GM12878 (cell line): ENCODE results near the gene GSTM2. TPM values are rescaled to one million over a fixed set of nuclear protein-coding genes. Genes with fewer than 3 reads are reported as not detected.

Experiments
- ATAC-seq: fragments of 200-7000 bp; cut with Tn5 transposase; 3 replicates; pipeline ENCODE4 v1.9.1; 2020; ENCODE audit warnings: mild to moderate bottlenecking, moderate library complexity
- BruUV-seq: library from RNA; stranded (reverse); fragments of 400-500 nt; replicated peaks from 2 replicates; lab custom pipeline; 2021; lab: Mats Ljungman, UMichigan
- CTCF ChIA-PET: fragments of 300-600 bp; sonication (Branson Sonifier 250); formaldehyde crosslinking; extraction: SDS; loops from one replicate; lab custom pipeline; 2021; ENCODE audit warnings: inconsistent platforms; lab: Yijun Ruan, JAX
- POLR2A ChIA-PET: fragments of 350-600 bp; formaldehyde crosslinking; extraction: SDS; loops from one replicate; lab custom pipeline; 2021; ENCODE audit warnings: inconsistent platforms; lab: Charles Lee
- RAD21 ChIA-PET: fragments of 300-600 bp; sonication (Branson Sonifier 250); formaldehyde crosslinking; loops from one replicate; lab custom pipeline; 2023; ENCODE audit warnings: antibody characterized with exemption; ENCODE audit not compliant: unreplicated experiment; lab: Charles Lee
- SMC1A ChIA-PET: fragments of 300-600 bp; sonication (Branson Sonifier 250); formaldehyde crosslinking; loops from one replicate; lab custom pipeline; 2023; ENCODE audit not compliant: unreplicated experiment, uncharacterized antibody; lab: Charles Lee
- DNase-seq: peaks from one replicate; pipeline ENCODE4 v3.0.0-alpha.2; 2011; ENCODE audit warnings: low read depth, low spot score
- FAIRE-seq: peaks from 3 replicates; lab custom pipeline; 2011; peaks lifted over from hg19 to GRCh38; lab: Jason Lieb, UNC
- H2AFZ ChIP-seq: 2 replicates; pipeline ENCODE4 v1.6.0; 2011; ENCODE audit warnings: low read depth, low read length, control low read depth; ENCODE audit not compliant: control insufficient read depth
- H3K27ac ChIP-seq: 2 replicates; pipeline ENCODE4 v1.5.1; 2011; ENCODE audit warnings: control low read depth; ENCODE audit not compliant: control insufficient read depth, insufficient read depth
- H3K27me3 ChIP-seq, 2 experiments: replicated peaks in 1 of 2; 2 replicates each; pipeline versions ENCODE4 v1.6.0 to v1.6.1; 2011; ENCODE audit warnings: low read length in 1 of 2; ENCODE audit not compliant: control insufficient read depth in 2 of 2, insufficient read depth in 2 of 2
- H3K36me3 ChIP-seq, 2 experiments: 2 replicates each; pipeline ENCODE4 v1.5.1; 2011; ENCODE audit warnings: low read length in 1 of 2; ENCODE audit not compliant: control insufficient read depth in 2 of 2, insufficient read depth in 2 of 2
- H3K4me1 ChIP-seq: 2 replicates; pipeline ENCODE4 v1.6.1; 2011; ENCODE audit warnings: mild to moderate bottlenecking, low read length, moderate library complexity, mixed read lengths; ENCODE audit not compliant: control insufficient read depth, insufficient read depth
- H3K4me2 ChIP-seq: 2 replicates; pipeline ENCODE4 v1.6.0; 2011; ENCODE audit warnings: control low read depth; ENCODE audit not compliant: control insufficient read depth, insufficient read depth
- H3K4me3 ChIP-seq: fragments of 200-600 bp; sonication (generic); 2 replicates; pipeline ENCODE4 v1.5.1; 2016
- H3K79me2 ChIP-seq: 2 replicates; pipeline ENCODE4 v1.6.0; 2011; ENCODE audit warnings: low read length; ENCODE audit not compliant: control insufficient read depth, insufficient read depth
- H3K9ac ChIP-seq: 2 replicates; pipeline ENCODE4 v1.8.0; 2011; ENCODE audit warnings: low read length, control low read depth, mixed read lengths; ENCODE audit not compliant: control insufficient read depth, insufficient read depth
- H3K9me3 ChIP-seq: replicated peaks from 3 replicates; pipeline ENCODE4 v1.5.1; 2011; ENCODE audit warnings: mild to moderate bottlenecking, low read length; ENCODE audit not compliant: control insufficient read depth, insufficient read depth
- H4K20me1 ChIP-seq: 2 replicates; pipeline ENCODE4 v1.6.0; 2011; ENCODE audit not compliant: control insufficient read depth, insufficient read depth
- CTCF ChIP-seq, 3 experiments: IDR thresholded peaks in 2 of 3; conservative IDR thresholded peaks in 1 of 3; 2 replicates each; pipeline ENCODE4 v1.5.1; 2011; ENCODE audit warnings: low read depth in 3 of 3, low read length in 3 of 3, mild to moderate bottlenecking in 3 of 3, control low read depth in 2 of 3, moderate library complexity in 2 of 3, inconsistent platforms in 1 of 3, mixed read lengths in 1 of 3; ENCODE audit not compliant: control insufficient read depth in 2 of 3, insufficient read depth in 1 of 3; ENCODE audit errors: extremely low read depth in 1 of 3
- GATAD2B ChIP-seq: fragments of 450-650 bp; conservative IDR thresholded peaks from 2 replicates; pipeline ENCODE4 v1.6.1; 2017; ENCODE audit warnings: low read depth, mild to moderate bottlenecking, moderate library complexity
- SREBF1 ChIP-seq: IDR thresholded peaks from 2 replicates; pipeline ENCODE4 v1.6.1; 2012; ENCODE audit warnings: mild to moderate bottlenecking, low read length
- WGBS: methylation state at CpG from one replicate; pipeline ENCODE4 v1.1.6; 2016; ENCODE audit warnings: low lambda C conversion rate; ENCODE audit not compliant: insufficient replicate concordance, insufficient coverage; ENCODE audit errors: missing lambda C conversion rate; 5-methylcytosine and 5-hydroxymethylcytosine counted together
- in situ Hi-C: fragments of 300-500 bp; cut with MboI; formaldehyde crosslinking; loops from 9 replicates; pipeline ENCODE4 v1.14.3; 2018; ENCODE audit warnings: mixed read lengths
- intact Hi-C: fragments of 100-400 bp; cut with micrococcal nuclease; formaldehyde crosslinking; loops from one replicate; pipeline ENCODE4 v1.14.2; 2022; ENCODE audit not compliant: unreplicated experiment
- polyA plus RNA-seq, 11 experiments: library from polyadenylated mRNA; depleted of rRNA in 4 of 11; unstranded in 6 of 11; stranded (reverse) in 5 of 11; fragments of >200 nt; fragmentation: Nextera tagmentation in 4 of 11; fragmentation: Illumina TruSeq in 1 of 11; extraction: Ambion mirVana in 4 of 11; extraction: Trizol in 1 of 11; gene quantifications; 1 replicate in 1 of 11; 2 replicates in 10 of 11; pipeline versions ENCODE4 v1.2.1 to v1.2.3, GENCODE V29; 2011 to 2016; ENCODE audit warnings: inconsistent platforms in 2 of 11, missing spikeins in 2 of 11, low read depth in 1 of 11
- total RNA-seq, 4 experiments: library from RNA; depleted of rRNA in 3 of 4; stranded (reverse); fragments of >200 nt in 3 of 4; fragmentation: Illumina TruSeq in 1 of 4; extraction: Trizol in 1 of 4; gene quantifications; 2 replicates each; pipeline versions ENCODE4 v1.2.1 to v1.2.3, GENCODE V29; 2013 to 2021

The GSTM2 gene
- total and polyA plus RNA-seq, 10 of the 15 experiments (the other 5 are each of a cell fraction or from before 2014, with no cell fraction given) = 8.3 to 32.3 (median 20.2) TPM

GRCh38 chr1:109630898-109631512 is 36.9 kb upstream of the GSTM2 start:
- SMC1A ChIA-PET = interaction anchor here (1.0 to 5.4 kb wide), 5 partner anchors 9 to 85 kb away, joined by 3 to 36 read pairs (median 4); partner anchors contain the start of gene GNAI3
- H3K27ac ChIP-seq = no peak overlapping the region
- no peak for ATAC-seq
- H3K4me2 ChIP-seq = no peak overlapping the region
- FAIRE-seq = no peak
- H3K9ac ChIP-seq = no peak overlapping the region
- H3K4me3 ChIP-seq = no peak overlapping the region
- no peaks in the 10 kb centered on the region for H3K9me3 ChIP-seq
- in situ Hi-C loops = no loop called here
- no peaks in the 10 kb centered on the region for H3K27me3 ChIP-seq
- no peaks in the 10 kb centered on the region for H3K79me2 ChIP-seq
- no TSS peak for BruUV-seq
- over 99% methylated on average over 14 of the region's 14 CpGs for WGBS
- POLR2A ChIA-PET = interaction anchor here (1.7 kb wide), 1 partner anchor 85 kb away, joined by 6 read pairs; no protein-coding TSS in a partner anchor
- DNase-seq = no peak
- RAD21 ChIA-PET = interaction anchor here (0.6 to 4.3 kb wide), 8 partner anchors 9 to 354 kb away, joined by 3 to 59 read pairs (median 4); partner anchors contain the start of genes AHCYL1 and GNAI3
- H4K20me1 ChIP-seq = no peaks in the 10 kb centered on the region
- intact Hi-C loops = no loop called here
- H3K36me3 ChIP-seq = peaks cover 8 to 29% of the 10 kb centered on the region in 2 experiments; a peak in 3 of 4 replicates
- H3K4me1 ChIP-seq = peaks cover 14% of the 10 kb centered on the region
- no peak overlapping the region for H2AFZ ChIP-seq
- 0 out of 6 replicates have a peak, but pooled peaks of 1 of the 3 experiments have one; percentile 1 for TF ChIP-seq CTCF (IDR thresholded peaks at IDR 0.05 in 2 of 3, conservative IDR thresholded peaks at IDR 0.05 in 1 of 3; ENCODE audit: control insufficient read depth in 2 of 3, extremely low read depth in 1 of 3, insufficient read depth in 1 of 3, low read depth in 3 of 3, low read length in 3 of 3)
- TF ChIP-seq SREBF1 = no peak
- TF ChIP-seq GATAD2B = no peak
- CTCF ChIA-PET = interaction anchor here (0.6 to 6.3 kb wide), 16 partner anchors 9 to 1840 kb away, joined by 3 to 75 read pairs (median 6); partner anchors contain the start of genes AHCYL1, AMPD2, GNAI3 and GNAT2
